Stimulated activated CD4-positive, alpha-beta T cell treated with anti-CD3 and anti-CD28 coated beads, TNF-alpha, amount 100 ng/mL, for 48 hours (primary cell): ENCODE measurements around the gene DOK4.
A peak's percentile ranks its signal among the peaks of the same experiment; 100 is the strongest.
"Not testable (repeated sequence)": the region's sequence is repeated elsewhere in the genome, so short reads cannot be mapped to it uniquely, and the experiment has no call there.

Experiments
- DNase-seq, 3 donors: peaks; one replicate each; pipeline ENCODE4 v3.0.0-alpha.2; 2020; ENCODE audit warnings: low read depth in 3 of 3

DOK4 gene

DNA sequence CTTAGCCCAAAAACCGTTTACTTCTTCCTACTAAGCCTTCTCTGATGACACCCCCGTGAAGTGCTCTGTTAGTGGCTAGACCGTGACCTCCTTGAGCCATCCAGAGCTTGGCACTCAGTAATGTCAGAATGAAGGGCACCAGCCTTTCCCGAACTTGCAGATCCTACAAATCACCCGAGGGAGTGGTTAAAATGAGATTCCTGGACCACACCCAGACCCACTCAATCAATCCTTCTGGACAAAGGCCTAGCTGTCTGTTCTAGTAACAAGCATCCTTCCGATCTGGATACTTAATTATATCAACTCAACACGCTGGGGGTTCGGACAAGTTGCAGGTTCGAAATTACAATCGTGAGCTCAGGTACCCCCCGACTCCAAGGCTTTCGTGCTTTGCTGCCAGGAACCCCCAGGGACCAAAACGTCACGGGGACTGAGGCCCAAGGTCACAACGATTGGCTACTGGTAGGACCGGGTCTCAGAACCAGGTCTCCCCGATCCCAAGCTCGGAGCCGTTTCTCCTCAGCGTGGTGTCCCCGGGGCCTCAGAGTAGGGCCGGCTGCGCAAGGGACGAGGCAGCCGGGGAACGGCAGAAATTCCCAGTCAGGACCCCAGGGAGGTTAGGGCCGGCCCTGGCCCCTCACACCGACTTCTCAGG lies 39.6 kb downstream of the DOK4 start:
- peak in 2 of 3 donors; percentile 4 to 5 for DNase-seq

DNA sequence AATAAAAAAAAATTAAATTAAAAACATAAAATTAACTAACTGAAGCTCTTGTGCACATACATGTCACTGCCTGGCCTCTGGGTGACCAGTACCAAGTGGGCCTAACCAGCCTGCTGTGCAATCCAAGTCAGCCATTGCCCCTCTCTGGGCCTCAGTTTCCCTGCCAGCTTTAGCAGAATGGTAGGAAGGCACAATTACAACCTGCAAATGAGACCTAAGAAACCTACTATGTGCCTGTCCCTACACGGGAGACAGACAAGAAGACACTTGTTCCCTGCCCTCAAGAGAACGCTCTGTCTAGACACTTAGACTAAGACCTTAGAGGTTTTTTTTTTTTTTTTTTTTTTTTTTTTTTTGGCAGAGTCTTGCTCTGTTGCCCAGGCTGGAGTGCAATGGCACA lies 40.8 kb downstream of the DOK4 start:
- DNase-seq, result no peak

DNA sequence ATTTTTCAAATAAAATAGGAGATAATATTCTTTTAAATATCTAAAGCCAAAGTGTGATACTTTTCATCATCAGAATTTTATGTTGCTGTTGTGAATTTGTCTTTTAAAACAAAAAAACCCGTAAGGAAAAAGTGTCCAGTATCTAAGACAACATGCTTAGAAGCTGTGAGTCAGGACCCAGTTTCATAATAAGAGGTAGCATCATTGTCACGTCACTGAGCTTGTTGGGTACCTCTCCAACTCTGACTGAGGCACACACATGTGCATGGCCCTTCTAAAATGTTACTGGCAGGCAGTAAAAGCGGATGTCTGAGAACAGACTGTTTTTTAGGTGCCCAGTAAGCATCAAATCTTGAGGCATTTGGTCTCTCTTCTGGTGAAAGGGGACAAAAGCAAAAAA lies 41.6 kb downstream of the DOK4 start:
- no peak for DNase-seq

DNA sequence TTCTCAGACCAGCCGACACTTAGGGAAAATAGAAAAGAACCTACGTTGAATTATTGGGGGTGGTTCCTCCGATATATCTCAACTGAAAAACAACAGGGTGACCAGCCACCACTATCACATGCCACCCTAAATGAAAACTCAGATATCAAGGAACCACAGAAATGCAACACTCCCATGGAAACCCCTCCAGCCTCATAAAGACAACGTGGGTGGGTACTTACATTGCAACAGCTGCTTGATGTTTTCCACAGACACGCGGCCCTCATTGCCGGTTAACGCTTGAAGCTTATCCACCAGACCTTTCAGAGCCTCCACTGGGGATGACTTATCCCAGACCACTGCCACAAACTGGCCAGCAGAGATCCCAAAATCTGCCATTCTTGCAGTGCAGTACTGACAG lies 45.7 kb downstream of the DOK4 start:
- DNase-seq, result not testable (repeated sequence)

DNA sequence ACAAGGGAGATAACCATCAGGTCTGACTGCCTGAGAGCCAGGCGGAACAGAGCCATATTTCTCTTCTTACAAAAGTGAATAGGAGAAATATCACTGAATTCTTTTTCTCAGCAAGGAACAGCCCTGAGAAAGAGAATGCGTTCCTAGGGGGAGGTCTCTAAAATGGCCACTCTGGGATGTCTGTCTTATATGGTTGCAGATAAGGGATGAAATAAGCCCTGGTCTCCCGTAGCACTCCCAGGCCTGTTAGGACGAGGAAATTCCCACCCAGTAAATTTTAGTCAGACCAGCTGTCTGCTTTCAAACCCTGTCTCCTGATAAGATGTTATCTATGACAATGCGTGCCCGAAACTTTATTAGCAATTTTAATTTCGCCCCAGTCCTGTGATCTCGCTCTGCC lies 46.3 kb downstream of the DOK4 start:
- not testable (repeated sequence) for DNase-seq

DNA sequence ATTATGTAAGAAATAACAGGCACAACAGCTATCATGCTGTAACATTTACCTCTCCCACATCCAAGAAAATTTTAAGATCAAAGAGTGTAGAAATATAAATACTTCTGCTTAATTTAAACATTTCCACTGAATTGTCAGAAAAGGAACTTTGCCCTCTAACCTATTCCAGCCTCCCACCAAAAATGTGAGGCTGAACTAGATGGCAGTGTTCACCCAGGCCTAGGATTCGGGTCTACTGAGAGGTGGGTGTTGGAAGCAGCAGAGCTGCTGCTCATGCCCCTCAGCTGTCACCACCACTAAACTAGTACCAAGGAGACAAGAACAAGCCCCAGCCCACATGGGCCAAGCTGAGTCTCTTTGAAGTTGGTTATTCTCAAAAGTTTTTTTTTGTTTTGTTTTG lies 50.5 kb downstream of the DOK4 start:
- no peak for DNase-seq

DNA sequence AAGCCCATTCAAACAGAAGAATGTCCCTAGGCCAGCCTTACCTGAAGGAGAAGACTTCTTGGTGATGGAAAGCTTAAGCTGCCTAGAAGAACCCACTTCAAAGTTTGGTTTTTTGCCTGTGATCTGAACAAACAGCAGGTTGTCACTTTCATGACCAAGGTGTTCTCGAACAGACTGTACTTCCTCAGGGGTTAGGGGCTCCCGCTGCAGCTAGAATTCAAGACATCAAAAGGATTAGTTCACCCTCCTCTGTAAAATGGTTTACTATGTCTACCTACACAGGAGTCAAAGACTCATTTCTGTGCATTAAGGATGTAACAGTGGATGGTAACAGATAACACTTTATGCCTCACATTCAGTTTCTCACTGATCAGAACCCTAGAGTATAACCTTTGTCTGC lies 52.3 kb downstream of the DOK4 start:
- no peak for DNase-seq

DNA sequence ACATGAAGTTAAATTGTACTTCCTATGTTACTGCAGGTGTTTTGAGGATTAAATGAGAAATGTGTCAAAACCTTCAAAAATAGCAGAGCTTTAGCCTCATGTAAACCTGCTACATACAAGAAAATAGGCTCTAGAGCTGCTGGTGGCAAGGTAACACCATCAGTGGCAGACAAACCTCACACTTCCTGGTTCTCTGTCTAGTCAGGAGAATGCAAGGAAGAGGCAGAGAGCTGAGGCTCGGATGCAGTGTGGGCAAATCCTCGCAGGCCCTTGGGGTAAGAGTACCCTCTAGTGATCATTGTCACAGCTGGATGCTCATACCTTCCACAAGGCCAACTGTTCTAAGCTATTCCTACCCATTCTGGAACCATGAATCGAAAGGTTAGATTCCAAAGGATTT lies 53.3 kb downstream of the DOK4 start:
- DNase-seq, result no peak

DNA sequence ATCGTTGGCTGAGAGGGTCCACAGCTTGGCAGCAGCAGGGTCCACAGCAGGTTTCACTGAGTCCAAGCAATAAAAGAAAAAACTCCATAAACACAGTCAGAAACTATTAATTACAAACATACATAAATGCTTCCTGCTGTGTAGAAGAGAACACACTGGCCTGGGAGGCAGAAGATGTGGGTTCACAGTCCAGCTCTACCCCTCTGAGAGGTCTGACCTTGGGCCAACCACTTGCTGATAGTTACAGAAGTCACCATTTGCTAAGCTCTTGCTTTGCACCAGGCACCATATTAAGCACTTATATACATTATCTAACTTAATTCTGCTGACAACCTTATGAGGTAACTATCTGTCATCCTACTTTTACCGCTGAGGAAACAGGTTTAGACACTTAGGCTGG lies 53.8 kb downstream of the DOK4 start:
- no peak for DNase-seq

DNA sequence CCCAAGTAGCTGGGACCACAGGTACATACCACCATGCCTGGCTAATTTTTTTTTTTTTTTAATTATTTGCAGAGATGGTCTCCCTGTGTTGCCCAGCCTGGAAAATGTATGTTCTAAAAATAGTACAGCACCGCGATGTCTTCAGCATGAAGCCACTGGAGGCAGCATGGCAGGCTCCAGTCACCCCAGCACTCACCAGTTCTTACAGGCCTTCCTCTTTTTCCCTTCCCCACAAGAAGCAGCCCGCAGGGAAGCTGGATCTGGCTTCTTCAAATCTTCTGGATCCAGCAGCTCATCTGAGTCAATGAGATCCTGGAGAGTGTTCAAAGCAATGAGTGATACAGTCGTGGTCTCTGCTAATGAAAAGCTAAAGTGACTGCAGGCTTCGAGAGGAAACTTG lies 55.3 kb downstream of the DOK4 start:
- DNase-seq, result no peak

DNA sequence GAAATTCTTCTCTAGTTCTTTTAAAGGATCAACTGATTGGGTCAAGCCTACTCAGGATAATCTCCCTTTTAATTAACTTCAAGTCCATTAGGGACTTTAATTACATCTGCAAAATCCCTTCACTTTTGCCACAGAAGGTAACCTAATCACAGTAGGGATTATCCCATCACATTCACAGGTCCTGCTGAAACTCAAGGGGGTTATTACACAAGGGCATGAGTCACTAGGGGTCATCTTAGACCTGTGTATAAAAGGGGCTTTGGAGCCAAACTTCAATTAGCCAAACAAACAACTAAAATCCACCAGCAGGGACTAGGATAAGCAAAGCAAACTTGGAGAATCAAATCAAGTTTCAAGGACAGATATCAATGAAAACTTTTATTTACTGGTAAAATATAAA lies 58.5 kb downstream of the DOK4 start:
- DNase-seq, result no peak

DNA sequence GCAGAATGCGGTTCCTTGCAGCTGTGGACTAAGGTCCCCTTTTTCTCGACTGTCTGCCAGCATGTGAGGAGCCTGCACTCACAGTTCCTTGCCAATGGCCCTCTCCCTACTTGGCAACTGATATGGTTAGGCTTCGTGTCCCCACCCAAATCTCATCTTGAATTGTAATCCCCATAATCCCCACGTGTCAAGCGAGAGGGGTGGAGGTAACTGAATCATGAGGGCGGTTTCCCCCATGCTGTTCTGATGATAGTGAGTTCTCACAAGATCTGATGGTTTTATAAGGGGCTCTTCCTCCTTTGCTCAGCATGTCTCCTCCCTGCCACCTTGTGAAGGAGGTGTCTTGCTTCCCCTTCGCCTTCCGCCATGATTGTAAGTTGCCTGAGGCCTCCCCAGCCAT lies 59.0 kb downstream of the DOK4 start:
- no peak for DNase-seq

DNA sequence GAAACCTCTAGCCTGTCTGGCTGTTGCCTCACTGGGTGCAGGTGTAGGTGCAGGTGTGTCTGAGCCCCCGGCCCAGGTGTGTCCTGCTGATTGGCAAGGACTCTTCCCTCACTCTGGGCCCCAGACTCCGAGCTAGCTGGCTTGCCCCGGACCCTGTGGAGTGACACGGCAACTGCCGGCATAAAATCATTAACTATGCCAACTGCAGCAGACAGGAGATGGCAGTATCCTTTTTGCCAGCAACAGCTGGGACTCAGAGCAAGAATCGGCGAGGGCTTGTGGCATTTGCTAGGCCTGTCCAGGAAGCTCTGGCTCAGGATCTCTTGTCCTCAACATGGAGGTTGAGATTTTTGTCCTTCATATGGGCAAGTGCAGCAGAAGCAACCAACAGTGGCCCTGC lies 59.9 kb downstream of the DOK4 start:
- no peak for DNase-seq

DNA sequence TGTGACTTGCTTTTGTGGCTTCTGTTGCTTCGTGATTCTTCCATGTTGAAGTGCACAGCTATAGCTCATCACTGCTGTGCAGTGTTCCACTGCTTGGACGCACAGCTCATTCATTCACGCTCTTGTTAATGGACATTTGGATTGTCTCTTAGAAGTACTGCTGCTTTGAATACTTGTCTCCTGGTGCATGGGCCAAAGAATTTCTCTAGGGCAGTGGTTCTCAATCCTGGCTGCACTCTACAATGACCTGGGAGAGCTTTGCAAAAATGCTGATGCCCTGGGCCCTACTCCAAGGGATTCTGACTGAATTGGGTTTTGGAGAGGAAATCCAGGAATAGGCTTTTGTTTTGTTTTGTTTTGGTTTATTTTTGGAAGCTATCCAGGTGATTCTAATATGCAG lies 61.7 kb downstream of the DOK4 start:
- DNase-seq, result no peak

DNA sequence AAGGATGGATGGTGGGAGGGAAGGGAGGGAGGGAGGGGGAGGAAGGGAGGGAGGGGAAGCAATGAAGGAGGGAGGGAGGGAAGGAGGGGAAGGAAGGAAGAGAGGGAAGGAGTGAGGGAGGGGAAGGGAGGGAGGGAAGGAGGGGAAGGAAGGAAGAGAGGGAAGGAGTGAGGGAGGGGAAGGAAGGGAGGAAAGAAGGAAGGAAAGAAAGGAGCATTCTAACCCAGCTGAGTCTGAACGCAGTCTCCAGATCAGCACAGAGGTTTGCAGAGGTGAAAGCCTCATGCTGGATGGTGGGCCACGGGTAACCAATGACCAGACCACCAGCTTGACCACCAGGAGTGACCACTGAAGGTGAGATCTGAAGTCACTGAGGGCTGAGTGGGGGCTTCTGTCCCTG lies 63.1 kb downstream of the DOK4 start:
- no peak for DNase-seq

DNA sequence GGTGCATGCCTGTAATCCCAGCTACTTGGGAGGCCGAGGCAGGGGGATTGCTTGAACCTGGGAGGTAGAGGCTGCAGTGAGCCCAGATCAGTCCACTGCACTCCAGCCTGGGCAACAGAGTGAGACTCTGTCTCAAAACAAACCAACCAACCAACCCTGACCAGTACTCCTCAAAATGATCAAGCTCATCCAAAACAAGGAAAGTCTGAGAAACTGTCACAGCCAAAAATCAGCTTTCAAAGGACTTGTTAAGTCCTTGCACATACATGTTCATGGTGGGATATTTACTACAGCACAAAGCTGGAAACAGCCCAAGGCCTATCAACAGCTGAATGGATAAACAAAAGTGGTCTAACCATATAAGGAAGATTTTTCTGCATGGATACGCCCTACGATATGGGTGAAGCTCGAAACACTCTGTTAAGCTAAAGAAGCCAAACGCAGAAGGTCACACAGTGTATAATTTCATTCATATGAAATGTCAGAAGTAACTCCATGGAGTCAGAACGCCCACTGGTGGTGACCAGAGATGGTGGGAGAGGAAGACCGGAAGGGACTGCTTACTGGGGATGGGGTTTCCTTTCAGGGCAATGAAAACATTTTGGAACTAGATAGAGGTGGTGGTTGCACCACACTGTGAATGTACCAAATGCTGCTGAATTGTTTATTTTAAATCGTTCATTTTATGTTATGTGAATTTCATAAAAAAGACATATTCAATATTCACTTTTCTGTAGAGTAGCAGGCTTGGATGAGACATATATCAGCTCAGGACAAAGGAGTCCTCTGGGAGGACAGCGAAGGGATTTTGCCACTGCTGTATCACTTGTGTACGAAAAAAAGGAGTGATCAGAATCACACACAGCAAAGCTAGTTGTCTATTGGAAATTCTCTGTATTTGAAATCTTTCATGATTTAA lies 64.0 kb downstream of the DOK4 start:
- no peak for DNase-seq
